Effector memory CD4-positive, alpha-beta T cell (primary cell): ENCODE measurements around the gene PHYKPL.

Experiments used
- DNase-seq, 3 donors: peaks; one replicate each; pipeline ENCODE4 v3.0.0-alpha.2; 2020
- H3K27ac ChIP-seq: 2 replicates; pipeline ENCODE4 v1.7.0; 2013; ENCODE audit warnings: mild to moderate bottlenecking, low read length, moderate library complexity; ENCODE audit not compliant: insufficient read depth, poor library complexity, severe bottlenecking
- H3K27me3 ChIP-seq: replicated peaks from 2 replicates; pipeline ENCODE4 v1.7.0; 2013; ENCODE audit warnings: mild to moderate bottlenecking, low read length; ENCODE audit not compliant: insufficient read depth, control insufficient read depth, poor library complexity, severe bottlenecking
- H3K36me3 ChIP-seq: 2 replicates; pipeline ENCODE4 v1.7.0; 2013; ENCODE audit warnings: mild to moderate bottlenecking, low read length, moderate library complexity; ENCODE audit not compliant: control insufficient read depth, insufficient read depth
- H3K4me1 ChIP-seq: 2 replicates; pipeline ENCODE4 v1.7.0; 2013; ENCODE audit warnings: low read length, mild to moderate bottlenecking; ENCODE audit not compliant: control insufficient read depth, insufficient read depth, poor library complexity, severe bottlenecking
- H3K4me3 ChIP-seq: 2 replicates; pipeline ENCODE4 v1.7.0; 2013; ENCODE audit warnings: low read length, low read depth, mild to moderate bottlenecking; ENCODE audit not compliant: insufficient read depth, poor library complexity, severe bottlenecking
- H3K9me3 ChIP-seq: 2 replicates; pipeline ENCODE4 v1.7.0; 2013; ENCODE audit warnings: mild to moderate bottlenecking, low read length, moderate library complexity; ENCODE audit not compliant: control insufficient read depth

The PHYKPL gene

GRCh38 chr5:178210073-178210535, 22.5 kb downstream of the PHYKPL start:
- H3K27me3 ChIP-seq = no peaks in the 10 kb centered on the region
- no peak overlapping the region for H3K27ac ChIP-seq
- no peak overlapping the region for H3K4me3 ChIP-seq
- H3K36me3 ChIP-seq = peaks cover 85% of the 10 kb centered on the region
- no peaks in the 10 kb centered on the region for H3K9me3 ChIP-seq
- peaks cover 19% of the 10 kb centered on the region for H3K4me1 ChIP-seq
- DNase-seq = no peak

GRCh38 chr5:178209334-178210072, 23.1 kb downstream of the PHYKPL start:
- Histone ChIP-seq H3K27ac (no peak overlapping the region), H3K9me3 (no peaks in the 10 kb centered on the region), H3K4me1 (peaks cover 19% of the 10 kb centered on the region), H3K36me3 (peaks cover 79% of the 10 kb centered on the region), H3K27me3 (no peaks in the 10 kb centered on the region), H3K4me3 (no peak overlapping the region)
- DNase-seq = no peak

GRCh38 chr5:178208540-178209227, 23.9 kb downstream of the PHYKPL start:
- Histone ChIP-seq H3K27me3 (no peaks in the 10 kb centered on the region), H3K27ac (no peak overlapping the region), H3K9me3 (no peaks in the 10 kb centered on the region), H3K4me1 (peaks cover 19% of the 10 kb centered on the region), H3K4me3 (no peak overlapping the region), H3K36me3 (peaks cover 70% of the 10 kb centered on the region)
- DNase-seq = no peak

- DNase-seq = no peak
- Histone ChIP-seq H3K4me1 (peaks cover 19% of the 10 kb centered on the region), H3K27me3 (no peaks in the 10 kb centered on the region), H3K9me3 (no peaks in the 10 kb centered on the region), H3K4me3 (no peak overlapping the region), H3K27ac (no peak overlapping the region), H3K36me3 (peaks cover 63% of the 10 kb centered on the region)
Observed at GRCh38 chr5:178207917-178208280, 24.7 kb downstream of the PHYKPL start.

- Histone ChIP-seq H3K27me3 (no peaks in the 10 kb centered on the region), H3K27ac (peak overlapping the region; percentile 80), H3K4me3 (no peak overlapping the region), H3K36me3 (peaks cover 58% of the 10 kb centered on the region), H3K4me1 (peaks cover 19% of the 10 kb centered on the region), H3K9me3 (no peaks in the 10 kb centered on the region)
- DNase-seq = no peak
Observed at GRCh38 chr5:178207183-178207916, 25.3 kb downstream of the PHYKPL start.

- Histone ChIP-seq H3K36me3 (peaks cover 49% of the 10 kb centered on the region), H3K9me3 (no peaks in the 10 kb centered on the region), H3K27ac (peak overlapping the region; percentile 80), H3K4me3 (peak overlapping the region; percentile 76), H3K27me3 (no peaks in the 10 kb centered on the region), H3K4me1 (peaks cover 19% of the 10 kb centered on the region)
- DNase-seq = no peak
Observed at GRCh38 chr5:178206166-178207101, 26.2 kb downstream of the PHYKPL start.

- H3K4me1 ChIP-seq = peaks cover 19% of the 10 kb centered on the region
- H3K27me3 ChIP-seq = no peaks in the 10 kb centered on the region
- H3K27ac ChIP-seq = peak overlapping the region; percentile 80
- peaks cover 42% of the 10 kb centered on the region for H3K36me3 ChIP-seq
- no peak for DNase-seq
- H3K9me3 ChIP-seq = no peaks in the 10 kb centered on the region
- H3K4me3 ChIP-seq = peak overlapping the region; percentile 76
Observed at GRCh38 chr5:178205749-178206047, 26.9 kb downstream of the PHYKPL start.

GRCh38 chr5:178204935-178205748, 27.5 kb downstream of the PHYKPL start:
- Histone ChIP-seq H3K27me3 (no peaks in the 10 kb centered on the region), H3K36me3 (peaks cover 36% of the 10 kb centered on the region), H3K9me3 (no peaks in the 10 kb centered on the region), H3K4me3 (peak overlapping the region; percentile 76), H3K4me1 (peaks cover 19% of the 10 kb centered on the region), H3K27ac (peak overlapping the region; percentile 80)
- peak; percentile 54 to 67 (median 56) for DNase-seq
